GM21423 (cell line): ENCODE results near the gene IDI1.
"Not testable (repeated sequence)": the region's sequence is repeated elsewhere in the genome, so short reads cannot be mapped to it uniquely, and the experiment has no call there.

Experiments
- ATAC-seq: cut with Tn5 transposase; IDR thresholded peaks from one replicate; pipeline ENCODE4 v1.9.1; 2021; ENCODE audit warnings: mild to moderate bottlenecking, moderate library complexity; ENCODE audit not compliant: unreplicated experiment

IDI1 gene

DNA sequence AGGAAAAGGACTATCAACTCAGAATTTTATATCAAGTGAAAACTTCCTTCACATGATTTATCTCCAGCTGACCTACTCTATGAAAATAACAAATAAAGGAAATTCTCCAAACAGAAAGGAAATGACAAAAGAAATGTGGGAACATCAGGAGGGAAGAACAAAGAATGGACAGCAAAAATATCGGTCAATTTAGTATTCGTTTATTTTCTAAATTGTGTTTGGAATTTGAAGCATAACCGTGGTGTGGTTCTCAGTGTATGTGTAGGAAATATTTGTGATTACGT, 16.0 kb upstream of the IDI1 start:
- ATAC-seq: no peak

DNA sequence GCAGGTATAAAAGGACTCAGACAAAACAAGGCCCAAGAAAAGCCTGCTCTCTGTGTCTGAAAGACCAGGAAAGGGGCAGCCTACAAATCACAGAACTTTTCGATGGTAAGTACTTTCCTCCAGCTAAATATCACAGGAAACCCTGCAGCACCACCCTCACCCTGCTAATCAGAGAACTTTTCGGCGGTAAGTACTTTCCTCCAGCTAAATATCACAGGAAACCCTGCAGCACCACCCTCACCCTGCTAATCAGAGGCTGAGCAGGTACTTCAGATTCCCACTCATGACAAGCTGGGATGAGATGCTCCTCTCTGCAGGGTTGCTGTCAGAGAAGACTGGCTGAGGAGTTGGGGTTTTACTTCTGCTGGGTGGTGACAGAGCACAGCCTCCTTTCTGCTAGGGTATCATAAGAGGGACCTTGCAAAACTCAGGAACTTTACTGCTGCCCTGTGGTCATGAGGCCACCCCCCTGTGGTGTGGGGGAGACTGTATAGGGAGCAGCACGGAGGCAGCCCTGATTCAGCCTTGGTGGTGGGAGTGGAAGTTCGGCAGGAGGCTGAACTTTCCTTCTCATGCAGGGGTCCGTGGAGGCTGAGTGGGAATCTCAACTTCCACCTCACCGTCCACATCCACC, 14.4 kb upstream of the IDI1 start:
- ATAC-seq: no peak

DNA sequence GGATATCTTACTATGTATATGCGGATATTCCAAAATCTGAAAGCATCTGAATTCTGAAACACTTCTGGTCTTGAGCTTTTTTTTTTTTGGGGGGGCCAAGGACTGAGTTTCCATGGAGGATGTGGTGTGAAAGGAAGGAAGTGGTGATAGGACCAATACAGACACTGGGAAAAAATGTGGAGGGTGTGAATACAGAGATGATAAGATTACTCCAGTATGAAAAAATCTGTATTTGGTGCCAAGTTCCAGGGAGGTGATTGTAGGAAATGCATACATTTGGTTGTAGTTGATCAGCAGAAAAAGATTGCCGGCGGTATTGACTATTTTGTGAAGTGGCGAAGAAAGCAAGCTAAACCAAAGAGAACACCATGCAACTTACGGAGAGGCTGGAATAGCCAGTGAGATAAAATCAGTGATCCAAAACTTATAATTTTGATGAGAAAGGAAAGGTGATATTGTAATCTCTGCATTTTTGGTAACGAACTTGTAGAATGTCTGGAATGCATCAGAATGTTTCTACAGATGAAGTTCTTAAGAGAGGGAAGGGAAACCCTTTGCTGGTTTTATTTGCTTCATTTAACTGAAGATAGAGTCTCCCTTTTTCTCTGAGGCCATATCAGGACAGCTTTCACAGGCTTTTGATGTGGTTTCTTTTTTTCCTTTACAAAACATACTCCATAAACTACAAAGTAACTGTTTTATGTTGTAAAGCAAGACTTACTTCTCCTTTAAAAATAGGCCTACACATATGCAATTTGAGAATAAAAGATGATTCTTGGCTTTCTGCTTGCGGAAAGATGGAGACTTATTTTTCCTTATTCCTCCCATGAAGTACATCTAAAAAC, 13.2 kb upstream of the IDI1 start:
- no peak for ATAC-seq

DNA sequence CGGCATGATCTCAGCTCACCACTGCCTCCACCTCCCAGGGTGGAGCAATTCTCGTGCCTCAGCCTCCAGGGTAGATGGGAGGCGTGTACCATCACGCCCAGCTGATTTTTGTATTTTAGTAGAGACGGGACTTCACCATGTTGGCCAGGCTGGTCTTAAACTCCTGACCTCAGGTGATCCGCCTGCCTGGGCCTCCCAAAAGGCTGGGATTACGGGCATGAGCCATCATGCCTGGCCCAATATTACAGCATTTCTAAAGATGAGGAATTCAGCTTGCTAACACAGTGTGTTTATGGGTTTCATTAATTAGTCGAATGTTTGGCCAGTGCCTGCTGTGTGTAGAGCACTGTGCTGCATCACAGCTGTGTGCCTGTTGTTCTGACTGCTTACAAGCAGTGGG, 11.0 kb upstream of the IDI1 start:
- no peak for ATAC-seq

DNA sequence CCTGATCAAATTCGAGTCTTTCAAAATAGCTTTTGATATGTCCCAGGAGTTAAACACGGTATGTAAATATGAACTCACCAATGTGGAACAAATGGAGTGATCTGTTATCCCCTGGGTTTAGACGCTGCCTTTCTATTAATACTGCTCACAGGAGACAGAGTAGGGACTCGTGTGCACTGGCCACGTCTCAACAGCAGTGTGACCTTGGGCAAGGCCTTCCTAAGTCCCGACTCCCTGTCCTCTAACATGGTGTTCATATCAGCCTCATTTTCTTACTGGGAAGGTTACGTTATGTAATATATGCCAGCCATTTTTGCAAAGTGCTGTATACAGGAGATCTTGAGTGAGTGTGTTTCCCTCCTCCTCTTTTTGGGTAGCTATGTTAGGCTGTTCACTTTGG, 9.1 kb upstream of the IDI1 start:
- ATAC-seq: no peak

DNA sequence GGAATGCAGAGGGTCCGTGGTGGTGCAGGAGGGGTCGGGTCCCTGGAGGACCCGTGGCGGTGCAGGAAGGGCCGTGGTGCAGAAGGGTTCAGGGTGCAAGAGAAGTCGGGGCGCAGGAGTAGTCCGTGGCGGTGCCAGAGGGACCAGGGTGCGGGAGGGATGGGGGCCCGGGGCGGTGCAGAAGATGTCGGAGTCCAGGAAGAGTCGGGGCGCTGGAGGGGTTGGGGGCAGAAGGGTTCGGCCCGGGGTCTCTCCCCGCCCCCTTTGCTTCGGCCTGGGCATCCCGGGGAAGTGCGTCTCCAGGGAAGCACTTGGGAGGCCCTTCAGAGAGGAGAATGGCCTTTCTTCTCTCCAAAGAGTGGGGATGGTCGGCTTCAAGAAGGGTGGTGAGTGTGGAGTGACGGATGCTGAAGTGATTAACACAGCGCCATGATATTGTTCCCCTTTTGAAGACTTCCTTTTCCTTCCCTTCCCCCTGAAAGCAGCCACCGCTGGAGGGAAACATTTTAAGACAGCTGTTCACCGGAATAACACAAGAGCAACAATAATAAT, 8.3 kb upstream of the IDI1 start:
- ATAC-seq: peak; percentile 10

DNA sequence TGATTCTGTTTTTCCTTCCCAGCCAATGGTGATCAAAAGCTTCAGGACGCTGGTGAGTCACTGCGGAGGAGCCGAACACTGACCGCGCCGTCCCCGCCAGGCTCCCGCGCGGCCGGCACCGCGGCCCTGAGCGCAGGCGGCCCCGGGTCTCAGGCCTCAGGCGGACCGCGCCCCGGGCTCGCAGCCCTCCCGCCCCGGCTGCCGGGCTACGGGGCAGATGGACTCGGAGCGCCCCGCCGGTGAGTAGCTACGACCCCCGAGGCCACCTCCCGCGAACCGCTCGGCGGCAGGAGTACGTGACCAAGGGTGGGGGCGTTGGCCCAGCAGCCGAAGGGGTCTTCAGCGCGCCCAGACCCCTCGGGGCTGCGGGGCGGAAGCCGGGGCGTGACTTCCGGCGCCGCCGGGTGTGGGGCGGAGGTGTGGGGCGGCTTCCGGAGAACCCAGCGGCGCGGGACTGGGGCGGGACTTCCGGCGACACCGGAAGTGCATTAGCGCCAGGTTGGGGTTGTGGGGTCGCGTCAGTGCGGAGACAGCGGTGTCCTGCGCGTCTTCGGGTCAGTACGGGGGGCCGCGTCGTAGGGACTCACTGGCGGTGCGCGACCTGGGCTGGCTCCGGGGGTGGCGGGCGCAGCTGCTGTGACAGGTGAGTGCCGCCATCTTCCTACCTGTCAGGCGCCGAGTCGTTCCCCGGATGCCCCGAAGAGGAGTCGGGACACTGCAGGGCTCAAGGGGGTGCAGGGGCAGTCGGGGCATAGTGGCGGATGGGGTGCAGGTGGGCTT, 7.6 kb upstream of the IDI1 start, which contains the start of gene WDR37:
Gene WDR37, plus strand, starts transcription at position 60 of the 780 bp plus-strand sequence. CDS start 15,771 bp downstream, outside the sequence.
- ATAC-seq: peak; percentile 91

DNA sequence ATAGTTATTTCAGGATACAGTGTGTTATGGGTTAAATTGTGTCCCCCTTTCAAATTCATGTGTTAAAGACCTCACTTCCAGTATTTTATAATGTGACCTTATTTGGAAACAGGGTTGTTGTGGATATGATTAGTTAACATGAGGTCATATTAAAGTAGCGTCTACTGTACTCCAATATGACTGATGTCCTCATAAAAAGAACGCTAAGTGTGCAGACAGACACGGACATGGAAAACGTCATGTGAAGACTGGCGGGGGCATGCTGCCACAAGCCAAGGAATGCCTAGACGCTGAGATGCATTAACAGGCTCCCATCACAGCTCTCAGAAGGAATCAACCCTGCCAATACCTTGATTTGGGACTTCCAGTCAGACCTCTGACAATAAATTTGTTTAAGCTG, 5.8 kb upstream of the IDI1 start:
- ATAC-seq: no peak

DNA sequence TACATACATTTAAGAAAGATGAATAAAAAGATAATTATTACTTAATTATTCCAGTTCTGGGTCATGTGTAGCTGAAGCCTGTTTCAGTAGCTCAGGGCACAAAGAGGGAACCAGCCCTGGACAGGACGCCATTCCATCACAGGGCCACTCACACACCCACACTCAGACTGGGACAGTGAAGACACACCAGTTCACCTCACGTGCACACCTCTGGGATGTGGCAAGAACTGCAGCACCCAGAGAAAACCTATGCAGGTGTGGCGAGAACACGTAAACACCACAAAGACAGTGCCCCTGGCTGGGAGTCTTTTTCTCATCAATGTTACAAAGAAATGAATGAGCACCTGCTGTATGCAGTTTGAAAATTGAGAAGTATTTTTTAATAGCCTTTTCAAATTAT, 1.6 kb upstream of the IDI1 start:
- no peak for ATAC-seq

DNA sequence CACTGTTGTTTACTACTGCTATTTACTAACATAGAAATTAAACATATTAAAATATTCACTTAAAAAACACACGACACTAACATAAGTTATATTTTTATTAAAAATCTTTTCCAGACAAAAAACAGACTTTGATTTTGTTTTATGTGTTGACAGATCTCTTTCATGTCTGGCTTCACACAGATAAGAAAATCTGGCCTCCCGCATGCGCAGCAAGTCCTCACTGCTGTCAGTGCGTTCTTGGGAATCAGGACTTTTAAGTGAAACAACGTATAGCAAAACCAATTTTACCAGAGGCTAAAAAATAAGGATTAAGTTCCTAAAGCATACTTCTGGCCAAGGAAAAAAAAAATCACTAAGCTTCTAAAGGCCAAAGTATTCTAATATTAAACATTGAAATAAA, 1.2 kb upstream of the IDI1 start:
- ATAC-seq: no peak

DNA sequence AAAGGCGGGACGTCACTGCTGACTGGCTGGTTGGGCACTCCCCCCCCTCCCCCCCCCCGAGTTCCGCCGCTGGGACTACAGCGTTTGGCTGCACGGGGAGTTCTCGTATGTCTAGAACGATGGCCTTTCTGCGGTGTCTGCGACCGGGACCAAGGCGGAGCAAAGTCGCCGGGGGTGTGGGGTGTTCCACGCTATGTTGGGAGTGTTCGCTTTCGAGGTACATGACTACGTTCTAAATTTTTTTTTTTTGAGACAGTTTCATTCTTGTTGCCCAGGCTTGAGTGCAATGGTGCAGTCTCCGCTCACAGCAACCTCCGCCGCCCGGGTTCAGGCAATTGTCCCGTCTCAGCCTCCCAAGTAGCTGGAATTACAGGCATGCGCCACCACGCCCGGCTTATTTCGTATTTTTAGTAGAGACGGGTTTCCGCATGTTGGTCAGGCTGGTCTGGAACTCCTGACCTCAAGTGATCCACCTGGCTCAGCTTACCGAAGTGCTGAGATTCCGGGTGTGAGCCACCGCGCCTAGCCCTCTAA, 573 bp upstream of the IDI1 start:
- ATAC-seq: no peak

DNA sequence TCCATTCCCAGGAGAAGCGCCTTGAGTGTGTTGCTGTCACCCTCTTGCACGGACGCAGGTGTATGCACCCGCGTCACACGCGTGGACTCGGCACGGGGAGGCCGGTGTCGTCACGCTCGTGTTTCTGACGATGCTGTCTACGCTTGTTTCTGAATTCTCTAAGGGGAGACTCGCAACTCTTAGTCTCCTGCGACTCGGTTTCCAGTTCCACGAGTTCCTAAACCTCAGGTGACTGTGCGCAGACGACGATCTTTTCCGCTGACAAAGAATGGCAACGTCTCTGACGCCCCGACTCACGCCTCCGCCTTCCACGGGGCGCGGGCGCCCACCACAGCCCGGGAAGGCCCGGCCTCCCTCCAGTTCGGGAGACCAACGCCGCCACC, 579 bp downstream of the IDI1 start:
- no peak for ATAC-seq

DNA sequence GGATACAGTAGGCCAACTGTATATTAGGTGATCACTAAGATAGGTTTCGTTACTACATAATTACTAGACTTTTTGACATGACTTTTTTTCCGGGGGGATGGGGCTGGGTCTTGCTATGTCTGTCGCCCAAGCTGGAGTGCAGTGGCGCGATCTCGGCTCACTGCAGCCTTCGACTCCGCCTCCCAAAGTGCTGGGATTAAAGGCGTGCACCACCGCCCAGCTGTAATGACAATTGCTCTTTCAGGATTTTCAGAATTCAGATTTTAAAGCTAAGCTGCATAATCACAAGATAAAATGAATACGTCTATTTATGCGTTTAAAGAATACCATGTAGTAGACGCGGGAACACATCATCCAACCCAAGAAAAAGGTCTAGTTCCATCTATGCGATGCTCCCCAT, 982 bp downstream of the IDI1 start:
- no peak for ATAC-seq

DNA sequence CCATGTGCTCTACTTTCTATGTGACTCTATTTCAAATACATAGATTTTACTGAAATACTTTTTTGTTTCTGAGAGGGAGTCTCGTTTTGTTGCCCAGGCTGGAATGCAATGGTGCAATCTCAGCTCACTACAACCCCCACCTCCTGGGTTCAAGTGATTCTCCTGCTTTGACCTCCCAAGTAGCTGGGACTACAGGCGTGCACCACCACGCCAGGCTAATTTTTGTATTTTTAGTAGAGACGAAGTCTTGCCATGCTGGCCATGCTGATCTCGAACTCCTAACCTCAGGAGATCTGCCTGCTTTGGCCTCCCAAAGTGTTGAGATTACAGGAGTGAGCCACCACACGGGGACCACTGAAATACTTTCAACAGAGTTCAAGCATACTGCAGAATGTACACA, 3.5 kb downstream of the IDI1 start:
- ATAC-seq: no peak

DNA sequence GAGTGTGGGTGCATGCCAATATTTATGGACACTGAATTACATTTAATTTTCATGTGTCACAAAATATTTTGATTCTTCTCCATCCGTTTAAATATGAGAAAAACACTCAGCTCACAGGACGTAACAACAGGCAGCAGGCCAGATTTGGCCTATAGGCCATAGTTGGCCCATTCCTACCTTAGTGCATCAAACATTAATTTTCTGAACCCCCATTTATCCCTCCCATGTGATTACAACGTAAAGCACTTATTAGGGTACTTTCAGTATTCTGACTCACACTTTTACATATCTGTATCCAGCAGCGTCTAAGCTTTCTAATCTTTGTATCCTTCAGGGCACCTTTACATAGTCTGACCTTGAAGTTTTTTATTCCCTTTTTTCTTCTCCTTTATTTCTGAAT, 4.0 kb downstream of the IDI1 start:
- no peak for ATAC-seq

DNA sequence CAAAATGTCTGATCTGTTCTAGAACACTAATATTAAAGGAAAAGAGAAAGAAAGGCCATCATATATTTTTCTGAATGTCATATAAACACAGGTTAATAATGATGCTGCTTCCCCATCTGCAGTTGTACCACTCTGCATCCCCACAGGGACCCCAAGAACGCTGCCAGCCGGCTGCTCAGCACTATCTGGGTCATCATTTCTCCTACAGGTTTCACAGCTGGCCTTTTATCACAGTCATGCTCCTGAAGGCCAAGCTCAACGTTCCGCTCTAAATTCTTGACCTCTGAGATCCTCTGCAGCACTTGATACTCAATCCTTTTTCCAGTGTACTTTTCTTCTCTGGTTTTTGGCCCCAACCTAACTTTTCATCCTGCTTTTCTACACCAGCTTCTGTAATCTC, 4.8 kb downstream of the IDI1 start:
- no peak for ATAC-seq

DNA sequence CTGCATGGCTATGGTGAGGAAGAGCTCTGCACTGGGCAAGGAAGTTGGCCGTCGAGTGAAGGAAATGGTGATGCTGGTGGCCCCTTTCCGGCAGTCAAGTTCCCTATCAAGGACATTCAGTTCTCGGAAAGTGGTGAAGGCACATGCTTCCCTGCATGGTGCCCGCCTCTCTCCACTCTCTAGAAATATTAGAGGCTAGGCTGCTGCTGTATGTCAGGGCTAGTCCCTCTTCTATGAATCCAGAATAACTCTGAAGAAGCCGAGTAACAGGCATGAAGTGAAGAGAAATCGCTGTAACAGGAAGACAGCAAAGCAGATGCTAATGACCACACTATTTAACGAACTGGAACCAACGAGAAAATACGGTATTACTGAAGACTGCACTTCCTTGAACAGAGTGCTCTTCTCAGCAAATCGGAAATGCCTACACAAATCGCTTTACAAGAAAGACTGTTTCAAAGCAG, 5.4 kb downstream of the IDI1 start:
- peak; percentile 53 for ATAC-seq

DNA sequence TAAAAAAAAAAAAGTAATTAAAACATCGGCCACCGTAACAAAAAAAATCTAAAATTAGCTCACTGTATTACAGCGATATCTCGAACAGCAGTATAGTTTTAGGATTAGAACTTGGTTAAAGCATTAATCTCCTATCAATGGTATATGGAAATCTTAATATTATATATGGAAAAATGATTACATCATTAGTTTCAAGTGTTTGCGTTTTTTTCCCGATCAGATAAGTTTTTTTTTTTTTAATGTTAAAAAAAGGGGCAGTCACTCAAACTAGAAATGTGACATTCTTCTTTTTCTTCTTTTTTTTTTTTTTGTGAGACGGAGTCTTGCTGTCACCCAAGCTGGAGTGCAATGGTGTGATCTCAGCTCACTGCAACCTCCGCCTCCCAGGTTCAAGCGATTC, 7.4 kb downstream of the IDI1 start:
- no peak for ATAC-seq

DNA sequence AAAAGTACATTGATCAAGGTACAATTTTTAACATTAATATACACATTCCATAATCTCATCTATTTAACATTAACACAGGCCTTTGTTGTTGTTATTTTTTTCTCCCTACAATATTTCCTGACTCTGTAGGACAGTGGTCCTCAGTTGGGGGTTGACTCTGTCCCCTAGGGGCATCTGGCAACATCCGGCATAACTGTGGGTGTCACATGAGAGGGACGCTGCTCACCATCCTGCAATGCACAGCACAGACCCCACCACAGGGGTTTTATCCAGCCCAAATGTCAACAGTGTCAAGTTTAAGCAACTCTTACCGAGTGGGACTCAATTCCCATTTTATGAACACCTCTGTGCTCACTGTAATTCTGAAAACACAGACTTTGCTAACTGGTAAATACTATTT, 8.8 kb downstream of the IDI1 start:
- ATAC-seq: no peak

DNA sequence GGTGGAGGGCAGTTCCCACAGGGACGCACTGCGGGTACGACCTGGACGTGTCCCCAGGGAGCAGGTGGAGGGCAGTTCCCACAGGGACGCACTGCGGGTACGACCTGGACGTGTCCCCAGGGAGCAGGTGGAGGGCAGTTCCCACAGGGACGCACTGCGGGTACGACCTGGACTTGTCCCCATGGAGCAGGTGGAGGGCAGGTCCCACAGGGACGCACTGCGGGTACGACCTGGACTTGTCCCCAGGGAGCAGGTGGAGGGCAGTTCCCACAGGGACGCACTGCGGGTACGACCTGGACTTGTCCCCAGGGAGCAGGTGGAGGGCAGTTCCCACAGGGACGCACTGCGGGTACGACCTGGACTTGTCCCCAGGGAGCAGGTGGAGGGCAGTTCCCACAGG, 10.2 kb downstream of the IDI1 start:
- not testable (repeated sequence) for ATAC-seq

DNA sequence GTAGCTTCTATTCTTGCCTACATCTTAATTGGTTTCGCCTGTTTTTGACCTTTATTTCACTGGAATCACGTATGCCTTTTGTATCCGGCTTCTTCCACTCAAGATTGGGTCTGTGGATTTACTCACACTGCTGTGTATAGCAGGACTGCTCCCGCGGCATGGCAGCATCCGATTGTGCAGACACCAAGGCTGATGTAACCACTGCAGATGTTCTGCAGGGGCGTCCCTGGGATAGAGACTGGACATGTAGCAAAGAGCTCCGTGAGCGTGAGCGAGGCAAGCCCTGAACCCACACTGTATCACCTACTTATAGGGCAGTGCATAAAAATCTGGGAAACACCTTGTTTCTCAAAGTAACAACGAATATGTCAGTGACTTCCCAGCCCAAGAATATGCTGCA, 11.8 kb downstream of the IDI1 start:
- ATAC-seq: no peak
